Body of pancreas (tissue), 4 donors: Measurements from ENCODE around the gene COMT.

Experiments used
- POLR2A ChIP-seq, 3 donors: fragments of 450-650 bp; IDR thresholded peaks; one replicate each; pipeline ENCODE4 v1.6.1; 2016; ENCODE audit warnings: antibody characterized with exemption in 3 of 3, mild to moderate bottlenecking in 2 of 3
- TF ChIP-seq, protein P1 (sequence below), 7 experiments: fragments of 450-650 bp in 4 of 7; fragments of 200-600 bp in 3 of 7; sonication (generic) in 3 of 7; IDR thresholded peaks; one replicate each; pipeline ENCODE4 v1.5.1; 2016 to 2019; ENCODE audit warnings: antibody characterized with exemption in 7 of 7

DNA sequence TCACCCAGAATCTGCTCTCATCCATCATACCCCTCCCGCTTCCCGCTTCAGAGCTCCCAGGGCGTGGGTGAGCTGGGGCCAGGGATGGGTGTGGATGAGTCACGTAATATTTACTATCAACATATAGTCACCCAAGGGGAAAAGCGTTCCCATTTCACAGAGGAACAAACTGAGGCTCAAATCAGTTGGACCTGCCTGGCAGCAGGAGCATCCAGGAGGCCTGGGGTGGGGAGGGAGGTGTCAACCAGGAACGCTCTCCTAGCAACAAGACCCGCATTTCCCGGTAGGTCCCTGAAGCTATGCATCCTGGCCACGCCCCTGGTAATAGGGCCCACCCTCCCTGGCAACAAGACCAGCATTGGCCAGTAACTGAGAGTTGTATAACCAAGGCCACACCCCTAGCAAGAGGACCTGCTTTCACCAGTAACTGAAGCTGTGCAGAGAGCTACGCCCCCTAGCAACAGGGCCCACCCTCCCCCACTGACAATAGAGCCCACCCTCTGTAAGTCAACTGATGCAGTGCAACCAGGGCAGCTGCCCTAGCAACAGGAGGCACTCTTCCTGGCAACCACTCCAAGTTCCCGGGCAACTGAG, 32.8 kb downstream of the COMT start:
- TF ChIP-seq, protein P1, sequence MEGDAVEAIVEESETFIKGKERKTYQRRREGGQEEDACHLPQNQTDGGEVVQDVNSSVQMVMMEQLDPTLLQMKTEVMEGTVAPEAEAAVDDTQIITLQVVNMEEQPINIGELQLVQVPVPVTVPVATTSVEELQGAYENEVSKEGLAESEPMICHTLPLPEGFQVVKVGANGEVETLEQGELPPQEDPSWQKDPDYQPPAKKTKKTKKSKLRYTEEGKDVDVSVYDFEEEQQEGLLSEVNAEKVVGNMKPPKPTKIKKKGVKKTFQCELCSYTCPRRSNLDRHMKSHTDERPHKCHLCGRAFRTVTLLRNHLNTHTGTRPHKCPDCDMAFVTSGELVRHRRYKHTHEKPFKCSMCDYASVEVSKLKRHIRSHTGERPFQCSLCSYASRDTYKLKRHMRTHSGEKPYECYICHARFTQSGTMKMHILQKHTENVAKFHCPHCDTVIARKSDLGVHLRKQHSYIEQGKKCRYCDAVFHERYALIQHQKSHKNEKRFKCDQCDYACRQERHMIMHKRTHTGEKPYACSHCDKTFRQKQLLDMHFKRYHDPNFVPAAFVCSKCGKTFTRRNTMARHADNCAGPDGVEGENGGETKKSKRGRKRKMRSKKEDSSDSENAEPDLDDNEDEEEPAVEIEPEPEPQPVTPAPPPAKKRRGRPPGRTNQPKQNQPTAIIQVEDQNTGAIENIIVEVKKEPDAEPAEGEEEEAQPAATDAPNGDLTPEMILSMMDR (IDR thresholded peaks at IDR 0.05) = no peak
- no peak for TF ChIP-seq POLR2A (IDR thresholded peaks at IDR 0.05)
